NCI-H2196 treated with DMSO at 0.1 percent for 48 hours (cell line): Measurements from ENCODE around the gene THAP6.
"Not testable (repeated sequence)": the region's sequence is repeated elsewhere in the genome, so short reads cannot be mapped to it uniquely, and the experiment has no call there.

Experiments
- DNase-seq: peaks from one replicate; lab custom pipeline; 2025; ENCODE audit not compliant: unreplicated experiment; lab: John Stamatoyannopoulos, UW

THAP6 gene

GRCh38 chr4:75525086-75525485 is 10.8 kb downstream of the THAP6 start:
- DNase-seq, result no peak

GRCh38 chr4:75525910-75526309 is 11.6 kb downstream of the THAP6 start:
- DNase-seq, result no peak

- DNase-seq, result no peak
Measured at GRCh38 chr4:75527482-75527881, 13.2 kb downstream of the THAP6 start.

GRCh38 chr4:75530556-75531322 is 16.5 kb downstream of the THAP6 start:
- no peak for DNase-seq

- DNase-seq, result not testable (repeated sequence)
Measured at GRCh38 chr4:75531536-75532143, 17.4 kb downstream of the THAP6 start.

GRCh38 chr4:75533339-75533887 is 19.1 kb downstream of the THAP6 start:
- DNase-seq, result not testable (repeated sequence)

- not testable (repeated sequence) for DNase-seq
Measured at GRCh38 chr4:75533926-75534325, 19.7 kb downstream of the THAP6 start.

- DNase-seq, result not testable (repeated sequence)
Measured at GRCh38 chr4:75537308-75537707, 23.0 kb downstream of the THAP6 start.

- DNase-seq, result no peak
Measured at GRCh38 chr4:75542824-75543223, 28.6 kb downstream of the THAP6 start.

GRCh38 chr4:75544220-75544619 is 29.9 kb downstream of the THAP6 start:
- not testable (repeated sequence) for DNase-seq

- no peak for DNase-seq
Measured at GRCh38 chr4:75544870-75545269, 30.6 kb downstream of the THAP6 start.

- no peak for DNase-seq
Measured at GRCh38 chr4:75545526-75545925, 31.3 kb downstream of the THAP6 start.

- DNase-seq, result no peak
Measured at GRCh38 chr4:75547647-75548387, 33.5 kb downstream of the THAP6 start.

GRCh38 chr4:75549019-75549418 is 34.7 kb downstream of the THAP6 start:
- no peak for DNase-seq

GRCh38 chr4:75552452-75552851 is 38.2 kb downstream of the THAP6 start:
- no peak for DNase-seq

- DNase-seq, result no peak
Measured at GRCh38 chr4:75555294-75556164, 41.3 kb downstream of the THAP6 start, which contains the start of gene ODAPH. TSS of gene ODAPH (plus strand) at chr4:75556066. CDS start at chr4:75556083, 17 bp downstream.

- DNase-seq, result no peak
Measured at GRCh38 chr4:75557696-75558095, 43.4 kb downstream of the THAP6 start.

- no peak for DNase-seq
Measured at GRCh38 chr4:75561789-75562188, 47.5 kb downstream of the THAP6 start.

- DNase-seq, result no peak
Measured at GRCh38 chr4:75564023-75564422, 49.8 kb downstream of the THAP6 start.

GRCh38 chr4:75565481-75565880 is 51.2 kb downstream of the THAP6 start:
- DNase-seq, result no peak

GRCh38 chr4:75566911-75567310 is 52.6 kb downstream of the THAP6 start:
- DNase-seq, result no peak
